ENCODE data around the gene PTPRE. TPM values are rescaled to one million over a fixed set of nuclear protein-coding genes. Genes with fewer than 3 reads are reported as not detected.

The PTPRE gene
- polyA plus RNA-seq, 1 of the 3 experiments (the other 2 are of a cell fraction) = 11.8 TPM

DNA sequence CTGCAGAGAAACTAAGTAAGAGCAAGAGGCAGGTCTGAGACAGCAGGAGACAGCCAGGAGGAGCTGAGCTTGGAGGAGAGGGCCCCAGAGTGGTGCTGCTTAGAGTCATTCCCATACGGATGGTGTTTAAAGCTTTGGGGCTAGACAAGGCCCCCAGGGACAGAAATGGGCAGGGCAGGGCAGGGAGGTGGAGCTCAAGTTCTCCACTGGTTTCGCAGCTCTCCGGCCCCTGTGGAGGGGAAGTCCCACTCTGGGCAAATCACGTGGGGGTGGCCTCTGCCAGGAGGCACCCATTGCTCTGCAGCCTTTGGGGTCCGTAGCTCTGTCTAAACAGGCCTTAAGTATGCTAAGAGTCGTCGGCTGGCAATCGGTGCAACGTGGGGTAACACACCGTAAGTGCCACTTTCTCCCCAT, 1.0 kb upstream of the PTPRE start:
- H3K9me3 ChIP-seq = no peaks in the 10 kb centered on the region
- 88% methylated on average over 1 of the region's 10 CpGs for WGBS (ENCODE audit: low lambda C conversion rate)
- no peaks in the 10 kb centered on the region for H3K79me2 ChIP-seq (ENCODE audit: insufficient read depth)
- H3K27me3 ChIP-seq (ENCODE audit: insufficient read depth) = no peaks in the 10 kb centered on the region
- H3F3A ChIP-seq (replicated peaks; ENCODE audit: insufficient read depth) = no peaks in the 10 kb centered on the region
- no peak overlapping the region for H3K9ac ChIP-seq
- no peak overlapping the region for H3K4me3 ChIP-seq (ENCODE audit: low read depth in 2 of 2, low read length in 1 of 2)
- H3K4me1 ChIP-seq (ENCODE audit: control insufficient read depth in 1 of 2, insufficient read depth in 2 of 2, low read depth in 1 of 2, low read length in 1 of 2) = peaks cover 0 to 12% of the 10 kb centered on the region in 2 experiments; a peak in 1 of 4 replicates
- CTCF ChIA-PET = interaction anchor here (0.6 to 13.6 kb wide), 32 partner anchors 8 to 1913 kb away, joined by 3 to 389 read pairs (median 6); no protein-coding TSS in a partner anchor
- no peak for DNase-seq
- H3K36me3 ChIP-seq (replicated peaks in 1 of 2; ENCODE audit: control insufficient read depth in 1 of 2, insufficient read depth in 2 of 2, low read length in 1 of 2) = no peaks in the 10 kb centered on the region
- TF ChIP-seq, protein P1, sequence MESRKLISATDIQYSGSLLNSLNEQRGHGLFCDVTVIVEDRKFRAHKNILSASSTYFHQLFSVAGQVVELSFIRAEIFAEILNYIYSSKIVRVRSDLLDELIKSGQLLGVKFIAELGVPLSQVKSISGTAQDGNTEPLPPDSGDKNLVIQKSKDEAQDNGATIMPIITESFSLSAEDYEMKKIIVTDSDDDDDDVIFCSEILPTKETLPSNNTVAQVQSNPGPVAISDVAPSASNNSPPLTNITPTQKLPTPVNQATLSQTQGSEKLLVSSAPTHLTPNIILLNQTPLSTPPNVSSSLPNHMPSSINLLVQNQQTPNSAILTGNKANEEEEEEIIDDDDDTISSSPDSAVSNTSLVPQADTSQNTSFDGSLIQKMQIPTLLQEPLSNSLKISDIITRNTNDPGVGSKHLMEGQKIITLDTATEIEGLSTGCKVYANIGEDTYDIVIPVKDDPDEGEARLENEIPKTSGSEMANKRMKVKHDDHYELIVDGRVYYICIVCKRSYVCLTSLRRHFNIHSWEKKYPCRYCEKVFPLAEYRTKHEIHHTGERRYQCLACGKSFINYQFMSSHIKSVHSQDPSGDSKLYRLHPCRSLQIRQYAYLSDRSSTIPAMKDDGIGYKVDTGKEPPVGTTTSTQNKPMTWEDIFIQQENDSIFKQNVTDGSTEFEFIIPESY (IDR thresholded peaks at IDR 0.05; ENCODE audit: borderline replicate concordance, low read depth) = no peak
- TF ChIP-seq POLR2AphosphoS5 (IDR thresholded peaks at IDR 0.05; ENCODE audit: low read depth, low read length) (no peak), JUND (IDR thresholded peaks at IDR 0.05) (no peak), USF2 (IDR thresholded peaks at IDR 0.05; ENCODE audit: borderline replicate concordance, low read depth, low read length) (no peak), RCOR1 (IDR thresholded peaks at IDR 0.05; ENCODE audit: low read length) (no peak), FOXJ3 (CRISPR knock-in tag; IDR thresholded peaks at IDR 0.05) (no peak), ELF1 (IDR thresholded peaks at IDR 0.05) (no peak), REST (IDR thresholded peaks at IDR 0.05; ENCODE audit: low read depth, low read length) (no peak), EP300 (IDR thresholded peaks at IDR 0.05; ENCODE audit: borderline replicate concordance in 1 of 2, low read depth in 1 of 2, low read length in 1 of 2) (no peak), NRF1 (IDR thresholded peaks at IDR 0.05; ENCODE audit: low read depth, low read length) (no peak), TCF12 (IDR thresholded peaks at IDR 0.05) (no peak), FOXM1 (IDR thresholded peaks at IDR 0.05; ENCODE audit: low read depth) (no peak), EZH2phosphoT487 (IDR thresholded peaks at IDR 0.05; ENCODE audit: borderline replicate concordance, low read depth) (no peak), RFX5 (IDR thresholded peaks at IDR 0.05; ENCODE audit: low read length) (no peak), SMC3 (IDR thresholded peaks at IDR 0.05; ENCODE audit: low read depth, low read length) (no peak), PBX3 (IDR thresholded peaks at IDR 0.05) (no peak), CHD2 (IDR thresholded peaks at IDR 0.05; ENCODE audit: low read length, partially characterized antibody) (no peak), GABPA (IDR thresholded peaks at IDR 0.05; ENCODE audit: low read depth) (no peak), TAF1 (IDR thresholded peaks at IDR 0.05; ENCODE audit: borderline replicate concordance, low read depth, low read length) (no peak)
- TF ChIP-seq, protein P2, sequence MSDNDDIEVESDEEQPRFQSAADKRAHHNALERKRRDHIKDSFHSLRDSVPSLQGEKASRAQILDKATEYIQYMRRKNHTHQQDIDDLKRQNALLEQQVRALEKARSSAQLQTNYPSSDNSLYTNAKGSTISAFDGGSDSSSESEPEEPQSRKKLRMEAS (IDR thresholded peaks at IDR 0.05; ENCODE audit: low read depth) = no peak
- no peak overlapping the region for H3K4me2 ChIP-seq
- no peaks in the 10 kb centered on the region for H4K20me1 ChIP-seq (ENCODE audit: insufficient read depth)
- H3K9me2 ChIP-seq = no peaks in the 10 kb centered on the region
- no peak overlapping the region for H2AFZ ChIP-seq (ENCODE audit: low read depth)
- no peak overlapping the region for H3K27ac ChIP-seq (ENCODE audit: low read depth in 2 of 2, low read length in 1 of 2)
- POLR2A ChIA-PET = interaction anchor here (1.1 kb wide), 1 partner anchor 106 kb away, joined by 3 read pairs; no protein-coding TSS in a partner anchor
